Esophagus squamous epithelium (tissue), 4 donors: Measurements from ENCODE around the gene NDUFS3.

Experiments used
- CTCF ChIP-seq, 6 experiments: fragments of 450-650 bp in 4 of 6; fragments of 200-600 bp in 2 of 6; sonication (generic) in 2 of 6; IDR thresholded peaks; one replicate each; pipeline ENCODE4 v1.5.1; 2016 to 2019; ENCODE audit warnings: antibody characterized with exemption in 6 of 6, mild to moderate bottlenecking in 4 of 6, moderate library complexity in 4 of 6
- POLR2A ChIP-seq, 4 donors: fragments of 450-650 bp; IDR thresholded peaks; one replicate each; pipeline ENCODE4 v1.6.1; 2017; ENCODE audit warnings: antibody characterized with exemption in 4 of 4, mild to moderate bottlenecking in 4 of 4, moderate library complexity in 3 of 4

DNA sequence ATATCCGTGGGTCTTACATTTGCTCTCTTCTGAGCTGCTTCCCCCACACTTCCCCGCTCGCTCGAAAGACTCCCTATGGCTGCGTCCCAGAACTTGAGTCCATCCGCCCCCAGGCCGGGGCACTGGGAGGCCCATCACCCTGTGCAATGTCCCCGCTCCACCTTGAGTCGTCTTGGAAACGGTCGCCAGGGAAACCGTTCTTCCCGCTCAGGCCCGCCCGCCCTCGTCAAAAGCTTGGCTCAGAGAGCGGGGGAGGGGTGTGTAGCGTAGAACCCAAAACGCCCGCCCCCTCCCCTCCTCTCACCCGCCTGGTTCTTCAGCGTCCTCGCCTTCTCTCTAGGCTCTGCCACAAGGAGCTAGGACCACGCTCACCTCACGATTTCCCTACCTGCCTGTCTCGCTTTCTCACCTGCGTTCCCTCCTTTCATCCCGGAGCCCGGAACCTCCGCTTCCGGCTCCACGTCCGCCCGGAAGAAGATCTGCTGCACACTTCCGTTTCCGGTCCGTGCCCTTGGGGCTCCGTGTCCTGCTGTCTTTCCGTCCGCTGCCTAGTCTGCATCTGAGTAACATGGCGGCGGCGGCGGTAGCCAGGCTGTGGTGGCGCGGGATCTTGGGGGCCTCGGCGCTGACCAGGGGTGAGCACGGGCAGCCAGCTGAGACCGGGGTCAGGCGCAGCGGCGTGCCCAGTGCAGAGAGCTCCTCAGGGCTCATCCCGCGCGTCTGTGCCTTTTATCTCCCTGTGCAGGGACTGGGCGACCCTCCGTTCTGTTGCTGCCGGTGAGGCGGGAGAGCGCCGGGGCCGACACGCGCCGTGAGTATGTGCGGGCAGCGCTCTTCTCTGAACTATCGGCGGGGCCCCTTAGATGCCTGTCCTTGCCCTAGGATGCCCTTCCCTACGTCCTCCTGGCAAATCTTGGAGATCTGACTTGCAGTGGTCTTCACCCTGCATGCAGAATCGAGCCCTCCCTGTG, at the start of gene NDUFS3, which contains the start of gene KBTBD4:
- TF ChIP-seq POLR2A (IDR thresholded peaks at IDR 0.05) (peak in 3 of 4 donors; percentile 29 to 60 (median 50)), CTCF (IDR thresholded peaks at IDR 0.05) (peak in 1 of 6 experiments; percentile 27)
